ENCODE data around the gene PDIK1L.

DNA sequence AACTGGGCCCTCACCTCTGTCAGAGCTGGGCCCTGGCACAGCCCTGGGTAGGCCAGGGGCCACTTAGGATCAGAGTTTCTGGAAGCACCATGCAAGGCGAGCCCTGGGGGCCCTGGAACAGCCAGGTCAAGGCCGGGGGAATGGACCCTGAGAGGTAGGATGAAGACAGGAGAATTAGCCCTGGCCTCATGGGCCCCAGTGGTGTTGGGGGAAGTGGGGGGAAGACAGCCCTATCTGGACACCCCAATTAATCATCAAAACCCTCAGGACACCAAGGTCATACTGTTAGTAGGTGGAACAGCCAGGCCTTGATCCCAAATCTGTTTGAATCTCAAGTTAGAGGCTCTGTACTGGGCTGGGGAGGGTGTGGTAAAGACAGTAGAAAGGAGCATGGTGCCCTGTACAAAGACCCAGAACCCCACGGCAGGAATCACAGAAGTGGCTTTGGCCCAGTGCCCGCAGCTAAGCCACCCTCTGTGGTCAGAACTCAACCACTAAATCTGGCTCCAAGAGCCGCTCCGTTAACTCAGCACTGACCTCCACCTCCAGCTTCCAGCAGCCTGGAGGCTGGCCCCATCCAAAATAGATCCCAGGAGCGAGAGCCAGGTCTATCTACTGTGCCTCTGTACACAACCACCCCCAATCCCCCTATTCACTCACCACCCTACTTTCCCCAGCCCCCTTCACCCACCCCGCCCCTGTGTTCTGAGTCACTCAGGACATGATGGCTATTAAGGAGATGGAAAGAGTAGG is 30.2 kb upstream of the PDIK1L start:
- TF ChIP-seq POLR2A (IDR thresholded peaks at IDR 0.05; ENCODE audit: low read length) (no peak), GATA1 (IDR thresholded peaks at IDR 0.05; ENCODE audit: low read depth, low read length) (no peak)

Data from erythroblast (primary cell).